ENCODE results near the gene TXLNB.
"Not testable (repeated sequence)": the region's sequence is repeated elsewhere in the genome, so short reads cannot be mapped to it uniquely, and the experiment has no call there.

Gene TXLNB

GRCh38 chr6:139219746-139220145, 72.1 kb downstream of the TXLNB start:
- DNase-seq = peak; percentile 32
- TF ChIP-seq EZH2phosphoT487 (IDR thresholded peaks at IDR 0.05; ENCODE audit: low read length) = no peak
- TF ChIP-seq EZH2 (optimal IDR thresholded peaks at IDR 0.05; ENCODE audit: low read depth, low read length) = no peak
- no peak for TF ChIP-seq CTCF (IDR thresholded peaks at IDR 0.05; ENCODE audit: low read length)
- Histone ChIP-seq H3K79me2 (ENCODE audit: low read length) (no peaks in the 10 kb centered on the region), H3K4me2 (ENCODE audit: low read depth, low read length) (peak overlapping the region; percentile 64), H3K9me3 (replicated peaks; ENCODE audit: insufficient read depth, low read length) (no peaks in the 10 kb centered on the region), H3K27ac (ENCODE audit: low read length) (peak overlapping the region; percentile 80), H3K9me2 (replicated peaks; ENCODE audit: insufficient read depth, low read length) (no peaks in the 10 kb centered on the region), H3K36me3 (replicated peaks; ENCODE audit: insufficient read depth, low read length) (no peaks in the 10 kb centered on the region), H3F3A (ENCODE audit: insufficient read depth, low read length) (peaks cover 20% of the 10 kb centered on the region), H3K4me1 (ENCODE audit: low read length) (peaks cover 18% of the 10 kb centered on the region), H4K20me1 (ENCODE audit: insufficient read depth, low read length) (no peaks in the 10 kb centered on the region), H2AFZ (ENCODE audit: low read length) (peak overlapping the region; percentile 59), H3K4me3 (ENCODE audit: low read length) (peak overlapping the region; percentile 42), H3K27me3 (replicated peaks; ENCODE audit: insufficient read depth, low read length) (no peaks in the 10 kb centered on the region), H3K9ac (ENCODE audit: low read length) (peak overlapping the region; percentile 39)

GRCh38 chr6:139219271-139219729, 72.5 kb downstream of the TXLNB start:
- Histone ChIP-seq H3K36me3 (replicated peaks; ENCODE audit: insufficient read depth, low read length) (no peaks in the 10 kb centered on the region), H3K9me2 (replicated peaks; ENCODE audit: insufficient read depth, low read length) (no peaks in the 10 kb centered on the region), H3F3A (ENCODE audit: insufficient read depth, low read length) (peaks cover 20% of the 10 kb centered on the region), H3K4me2 (ENCODE audit: low read depth, low read length) (peak overlapping the region; percentile 64), H3K79me2 (ENCODE audit: low read length) (no peaks in the 10 kb centered on the region), H3K4me1 (ENCODE audit: low read length) (peaks cover 18% of the 10 kb centered on the region), H3K9ac (ENCODE audit: low read length) (peak overlapping the region; percentile 39), H3K27ac (ENCODE audit: low read length) (peak overlapping the region; percentile 80), H3K27me3 (replicated peaks; ENCODE audit: insufficient read depth, low read length) (no peaks in the 10 kb centered on the region), H3K4me3 (ENCODE audit: low read length) (peak overlapping the region; percentile 42), H3K9me3 (replicated peaks; ENCODE audit: insufficient read depth, low read length) (no peaks in the 10 kb centered on the region), H4K20me1 (ENCODE audit: insufficient read depth, low read length) (no peaks in the 10 kb centered on the region), H2AFZ (ENCODE audit: low read length) (peak overlapping the region; percentile 67)
- TF ChIP-seq EZH2phosphoT487 (IDR thresholded peaks at IDR 0.05; ENCODE audit: low read length) (no peak), EZH2 (optimal IDR thresholded peaks at IDR 0.05; ENCODE audit: low read depth, low read length) (no peak), CTCF (IDR thresholded peaks at IDR 0.05; ENCODE audit: low read length) (peak; percentile 92)
- DNase-seq = peak; percentile 94

- not testable (repeated sequence) for H3K27ac ChIP-seq (ENCODE audit: low read length); H3F3A ChIP-seq (ENCODE audit: insufficient read depth, low read length); H3K9me2 ChIP-seq (replicated peaks; ENCODE audit: insufficient read depth, low read length); H3K4me1 ChIP-seq (ENCODE audit: low read length); H3K9ac ChIP-seq (ENCODE audit: low read length); DNase-seq; H3K9me3 ChIP-seq (replicated peaks; ENCODE audit: insufficient read depth, low read length); H4K20me1 ChIP-seq (ENCODE audit: insufficient read depth, low read length); H3K79me2 ChIP-seq (ENCODE audit: low read length); H2AFZ ChIP-seq (ENCODE audit: low read length); H3K36me3 ChIP-seq (replicated peaks; ENCODE audit: insufficient read depth, low read length); H3K4me3 ChIP-seq (ENCODE audit: low read length); H3K4me2 ChIP-seq (ENCODE audit: low read depth, low read length); H3K27me3 ChIP-seq (replicated peaks; ENCODE audit: insufficient read depth, low read length)
These were observed 79.3 kb downstream of the TXLNB start for GRCh38 chr6:139212460-139212859.

GRCh38 chr6:139210766-139211165, 81.0 kb downstream of the TXLNB start:
- not testable (repeated sequence) for H4K20me1 ChIP-seq (ENCODE audit: insufficient read depth, low read length); H3K27me3 ChIP-seq (replicated peaks; ENCODE audit: insufficient read depth, low read length); H3F3A ChIP-seq (ENCODE audit: insufficient read depth, low read length); H2AFZ ChIP-seq (ENCODE audit: low read length); H3K9ac ChIP-seq (ENCODE audit: low read length); H3K4me2 ChIP-seq (ENCODE audit: low read depth, low read length); DNase-seq; H3K36me3 ChIP-seq (replicated peaks; ENCODE audit: insufficient read depth, low read length); H3K27ac ChIP-seq (ENCODE audit: low read length); H3K9me2 ChIP-seq (replicated peaks; ENCODE audit: insufficient read depth, low read length); H3K79me2 ChIP-seq (ENCODE audit: low read length); H3K4me3 ChIP-seq (ENCODE audit: low read length); H3K9me3 ChIP-seq (replicated peaks; ENCODE audit: insufficient read depth, low read length); H3K4me1 ChIP-seq (ENCODE audit: low read length)
